Esophagus squamous epithelium (tissue), 5 donors: ENCODE measurements around the gene TBC1D22B. TPM values are rescaled to one million over a fixed set of nuclear protein-coding genes. Genes with fewer than 3 reads are reported as not detected.

Experiments used
- DNase-seq: peaks from one replicate; lab custom pipeline; 2025; lab: John Stamatoyannopoulos, UW
- H3K27ac ChIP-seq, 4 donors: fragments of 200-600 bp; sonication (generic); one replicate each; pipeline ENCODE4 v1.5.1; 2016 to 2019; ENCODE audit warnings: mild to moderate bottlenecking in 1 of 4
- H3K27me3 ChIP-seq, 4 donors: fragments of 200-600 bp; sonication (generic); 1 replicate in 3 of 4; 2 replicates in 1 of 4; pipeline versions ENCODE4 v1.5.1 to v1.6.0; 2017 to 2021; ENCODE audit warnings: antibody characterized with exemption in 1 of 4
- H3K36me3 ChIP-seq, 3 donors: fragments of 200-600 bp; sonication (generic); one replicate each; pipeline ENCODE4 v1.5.1; 2016 to 2019
- H3K4me1 ChIP-seq, 3 donors: fragments of 200-600 bp; sonication (generic); one replicate each; pipeline ENCODE4 v1.5.1; 2017 to 2019
- H3K4me3 ChIP-seq, 4 donors: fragments of 200-600 bp; sonication (generic); 1 replicate in 3 of 4; 2 replicates in 1 of 4; pipeline ENCODE4 v1.5.1; 2016 to 2019; ENCODE audit warnings: mild to moderate bottlenecking in 2 of 4, moderate library complexity in 1 of 4
- H3K9me3 ChIP-seq, 3 donors: fragments of 200-600 bp; sonication (generic); one replicate each; pipeline ENCODE4 v1.5.1; 2016 to 2019
- POLR2A ChIP-seq, 4 donors: fragments of 450-650 bp; IDR thresholded peaks; one replicate each; pipeline ENCODE4 v1.6.1; 2017; ENCODE audit warnings: antibody characterized with exemption in 4 of 4, mild to moderate bottlenecking in 4 of 4, moderate library complexity in 3 of 4
- WGBS, 2 donors: methylation state at CpG; one replicate each; pipeline ENCODE4 v1.1.5; 2018; 5-methylcytosine and 5-hydroxymethylcytosine counted together
- intact Hi-C: fragments of 100-400 bp; cut with DNase I; formaldehyde crosslinking; loops from one replicate; pipeline ENCODE4 v1.15.0; 2022
- total RNA-seq, 4 donors: library from RNA; depleted of rRNA; stranded (reverse); fragments of >200 nt; gene quantifications; one replicate each; pipeline ENCODE4 v1.1.0, GENCODE V29; 2016
- TF ChIP-seq, protein P1 (sequence below), 6 experiments: fragments of 450-650 bp in 4 of 6; fragments of 200-600 bp in 2 of 6; sonication (generic) in 2 of 6; IDR thresholded peaks; one replicate each; pipeline ENCODE4 v1.5.1; 2016 to 2019; ENCODE audit warnings: antibody characterized with exemption in 6 of 6, mild to moderate bottlenecking in 4 of 6, moderate library complexity in 4 of 6
- donor health status: DM: yes; HTN: yes; CAD: no.

Gene TBC1D22B
- total RNA-seq, 4 donors from 2014 or later = 8.7 to 13.2 (median 10.4) TPM

DNA sequence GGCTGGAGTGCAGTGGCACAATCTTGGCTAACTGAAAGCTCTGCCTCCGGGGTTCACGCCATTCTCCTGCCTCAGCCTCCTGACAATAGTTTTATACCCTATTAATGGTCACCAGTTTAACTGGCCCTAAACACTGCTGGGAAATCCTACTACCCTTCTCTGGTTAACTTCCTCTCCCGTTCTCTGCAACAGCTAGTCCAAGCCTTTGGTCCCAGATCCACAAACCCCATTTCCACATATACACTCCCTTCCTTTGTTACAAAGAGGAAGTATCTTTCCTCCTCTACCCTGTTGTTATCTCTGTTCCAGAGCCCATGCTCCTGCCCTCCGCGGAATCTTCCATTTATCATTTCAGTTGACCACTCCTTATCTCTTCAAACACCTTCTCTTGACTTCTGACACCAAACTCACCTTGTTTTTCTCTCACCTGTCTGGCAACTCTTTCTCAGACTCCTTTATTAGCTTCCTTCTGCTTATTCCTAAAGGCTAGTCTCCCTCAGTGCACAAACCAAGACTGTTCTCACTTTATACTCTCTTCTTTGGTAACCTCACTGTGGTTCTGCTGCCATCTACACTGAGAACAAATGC lies 25.0 kb upstream of the TBC1D22B start:
- Histone ChIP-seq H3K27me3 (no peaks in the 10 kb centered on the region), H3K9me3 (no peaks in the 10 kb centered on the region), H3K4me1 (no peaks in the 10 kb centered on the region), H3K27ac (no peak overlapping the region), H3K36me3 (no peaks in the 10 kb centered on the region), H3K4me3 (no peak overlapping the region)
- intact Hi-C loops = no loop called here
- DNase-seq = no peak
- TF ChIP-seq, protein P1, sequence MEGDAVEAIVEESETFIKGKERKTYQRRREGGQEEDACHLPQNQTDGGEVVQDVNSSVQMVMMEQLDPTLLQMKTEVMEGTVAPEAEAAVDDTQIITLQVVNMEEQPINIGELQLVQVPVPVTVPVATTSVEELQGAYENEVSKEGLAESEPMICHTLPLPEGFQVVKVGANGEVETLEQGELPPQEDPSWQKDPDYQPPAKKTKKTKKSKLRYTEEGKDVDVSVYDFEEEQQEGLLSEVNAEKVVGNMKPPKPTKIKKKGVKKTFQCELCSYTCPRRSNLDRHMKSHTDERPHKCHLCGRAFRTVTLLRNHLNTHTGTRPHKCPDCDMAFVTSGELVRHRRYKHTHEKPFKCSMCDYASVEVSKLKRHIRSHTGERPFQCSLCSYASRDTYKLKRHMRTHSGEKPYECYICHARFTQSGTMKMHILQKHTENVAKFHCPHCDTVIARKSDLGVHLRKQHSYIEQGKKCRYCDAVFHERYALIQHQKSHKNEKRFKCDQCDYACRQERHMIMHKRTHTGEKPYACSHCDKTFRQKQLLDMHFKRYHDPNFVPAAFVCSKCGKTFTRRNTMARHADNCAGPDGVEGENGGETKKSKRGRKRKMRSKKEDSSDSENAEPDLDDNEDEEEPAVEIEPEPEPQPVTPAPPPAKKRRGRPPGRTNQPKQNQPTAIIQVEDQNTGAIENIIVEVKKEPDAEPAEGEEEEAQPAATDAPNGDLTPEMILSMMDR (IDR thresholded peaks at IDR 0.05) = no peak
- TF ChIP-seq POLR2A (IDR thresholded peaks at IDR 0.05) = no peak
- WGBS, 2 donors = 77 to 79% methylated on average over 5 of the region's 5 CpGs

DNA sequence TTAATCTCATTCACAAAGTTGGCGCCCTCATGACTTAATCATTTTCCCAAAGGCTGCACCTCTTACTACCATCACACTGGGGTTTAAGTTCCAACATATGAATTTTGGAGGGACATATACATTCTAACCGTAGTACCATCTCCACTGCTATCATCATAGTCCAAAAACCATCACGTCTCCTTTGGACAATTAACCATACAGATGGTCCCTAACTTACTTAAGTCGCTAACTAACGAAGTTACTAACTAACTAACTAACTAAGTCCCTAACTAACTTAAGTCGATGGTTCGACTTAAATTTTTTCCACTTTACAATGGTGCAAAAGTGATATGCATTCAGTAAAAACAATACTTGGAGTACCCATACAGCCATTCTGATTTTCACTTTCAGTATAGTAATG lies 24.0 kb upstream of the TBC1D22B start:
- DNase-seq = no peak
- peaks cover 0 to 7% (median 0%) of the 10 kb centered on the region in 3 donors for H3K4me1 ChIP-seq
- no peaks in the 10 kb centered on the region for H3K27me3 ChIP-seq
- TF ChIP-seq, protein P1 (IDR thresholded peaks at IDR 0.05) = no peak
- no peak for TF ChIP-seq POLR2A (IDR thresholded peaks at IDR 0.05)
- WGBS, 2 donors = 93 to 94% methylated on average over 6 of the region's 7 CpGs
- intact Hi-C loops = no loop called here
- no peaks in the 10 kb centered on the region for H3K9me3 ChIP-seq
- H3K27ac ChIP-seq = no peak overlapping the region
- no peaks in the 10 kb centered on the region for H3K36me3 ChIP-seq
- no peak overlapping the region for H3K4me3 ChIP-seq

DNA sequence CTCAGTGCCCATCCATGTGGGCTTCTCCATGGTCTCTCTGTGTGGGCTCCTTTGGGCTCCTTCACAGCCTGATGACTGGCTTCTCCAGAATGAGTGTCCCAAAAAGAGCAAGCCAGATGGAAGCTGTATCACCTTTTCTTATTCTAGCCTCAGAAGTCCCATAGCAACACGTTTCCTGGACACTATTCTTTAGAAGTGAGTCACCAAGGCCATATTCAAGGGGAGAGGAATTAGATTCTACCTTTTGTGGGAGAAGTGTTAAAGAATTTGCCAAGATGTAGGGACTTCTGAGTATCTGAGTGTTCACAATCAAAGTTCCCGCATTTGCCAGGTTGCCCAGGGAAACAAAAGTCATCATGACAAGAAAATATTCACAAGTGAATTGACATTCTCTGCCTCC lies 20.7 kb upstream of the TBC1D22B start:
- Histone ChIP-seq H3K27ac (no peak overlapping the region), H3K9me3 (no peaks in the 10 kb centered on the region), H3K27me3 (no peaks in the 10 kb centered on the region), H3K4me3 (no peak overlapping the region), H3K4me1 (peaks cover 13 to 27% (median 14%) of the 10 kb centered on the region in 3 donors), H3K36me3 (no peaks in the 10 kb centered on the region)
- no peak for DNase-seq
- WGBS, 2 donors = 63 to 69% methylated on average over 2 of the region's 2 CpGs
- intact Hi-C loops = no loop called here
- TF ChIP-seq, protein P1 (IDR thresholded peaks at IDR 0.05) = no peak
- TF ChIP-seq POLR2A (IDR thresholded peaks at IDR 0.05) = no peak

DNA sequence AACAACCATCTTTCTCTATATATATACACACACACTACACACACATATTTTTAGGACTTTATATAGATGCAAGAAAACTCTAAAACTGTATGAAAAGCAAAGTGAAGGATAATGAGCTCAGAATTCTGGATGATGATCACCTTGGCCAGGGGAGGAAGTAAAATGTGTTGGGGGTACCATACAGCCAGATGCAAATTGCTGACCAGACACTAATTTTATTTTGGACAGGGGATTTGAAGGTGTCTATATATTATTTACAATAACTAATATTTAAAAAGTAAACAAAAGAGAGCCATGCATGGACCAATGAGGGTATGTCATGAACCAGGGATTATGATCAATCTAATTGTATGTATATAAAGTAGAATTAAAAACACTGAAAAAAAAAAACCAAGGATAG lies 19.8 kb upstream of the TBC1D22B start:
- Histone ChIP-seq H3K4me3 (no peak overlapping the region), H3K27me3 (no peaks in the 10 kb centered on the region), H3K36me3 (no peaks in the 10 kb centered on the region), H3K9me3 (no peaks in the 10 kb centered on the region), H3K27ac (no peak overlapping the region), H3K4me1 (peaks cover 18 to 35% (median 18%) of the 10 kb centered on the region in 3 donors)
- no peak for DNase-seq
- TF ChIP-seq POLR2A (IDR thresholded peaks at IDR 0.05) = no peak
- TF ChIP-seq, protein P1 (IDR thresholded peaks at IDR 0.05) = no peak
- intact Hi-C loops = no loop called here

DNA sequence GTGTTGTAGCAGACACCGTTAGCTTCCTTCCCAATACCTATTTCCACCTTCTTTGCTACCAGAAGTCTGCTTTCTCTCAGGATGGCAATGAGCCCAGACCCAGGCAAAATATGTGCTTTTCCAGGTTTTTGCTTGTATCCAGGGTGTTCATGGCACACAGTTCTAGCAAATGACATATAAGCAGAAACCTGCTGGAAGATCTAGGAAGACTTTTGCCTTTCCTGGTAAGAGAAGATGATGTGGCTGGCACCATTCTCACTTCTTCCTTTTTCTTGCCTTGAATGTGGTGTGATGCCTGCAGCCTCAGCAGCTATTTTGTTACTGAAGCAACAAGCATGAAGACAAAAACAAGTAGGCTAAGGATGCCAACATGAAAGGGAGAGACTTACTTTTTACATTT lies 19.2 kb upstream of the TBC1D22B start:
- intact Hi-C loops = no loop called here
- TF ChIP-seq, protein P1 (IDR thresholded peaks at IDR 0.05) = no peak
- TF ChIP-seq POLR2A (IDR thresholded peaks at IDR 0.05) = no peak
- WGBS, 2 donors = 55 to 72% methylated on average over 1 of the region's 1 CpG
- Histone ChIP-seq H3K4me1 (peaks cover 18 to 41% (median 22%) of the 10 kb centered on the region in 3 donors), H3K27me3 (no peaks in the 10 kb centered on the region), H3K36me3 (no peaks in the 10 kb centered on the region), H3K9me3 (no peaks in the 10 kb centered on the region), H3K27ac (peak overlapping the region in 1 of 4 donors; percentile 16), H3K4me3 (no peak overlapping the region)
- DNase-seq = no peak
